Smooth muscle cell (in vitro differentiated cells): ENCODE measurements around the gene SACS. TPM values are rescaled to one million over a fixed set of nuclear protein-coding genes. Genes with fewer than 3 reads are reported as not detected.

Experiments used
- DNase-seq: peaks from one replicate; lab custom pipeline; 2025; ENCODE audit not compliant: unreplicated experiment; lab: John Stamatoyannopoulos, UW
- H2AFZ ChIP-seq: fragments of 200-600 bp; sonication (generic); 2 replicates; pipeline ENCODE4 v1.6.0; 2016; ENCODE audit warnings: antibody characterized with exemption, low read depth, mild to moderate bottlenecking
- H3F3A ChIP-seq: fragments of 200-600 bp; sonication (generic); 2 replicates; pipeline ENCODE4 v1.6.0; 2017; ENCODE audit warnings: antibody characterized with exemption, low read depth
- H3K27ac ChIP-seq: fragments of 200-600 bp; sonication (generic); 2 replicates; pipeline ENCODE4 v1.5.1; 2016; ENCODE audit warnings: low read depth, mild to moderate bottlenecking
- H3K27me3 ChIP-seq: fragments of 200-600 bp; sonication (generic); 2 replicates; pipeline ENCODE4 v1.6.1; 2016; ENCODE audit warnings: low read depth, mild to moderate bottlenecking
- H3K36me3 ChIP-seq: fragments of 200-600 bp; sonication (generic); 2 replicates; pipeline ENCODE4 v1.5.1; 2016; ENCODE audit warnings: low read depth
- H3K4me1 ChIP-seq: fragments of 200-600 bp; sonication (generic); 2 replicates; pipeline ENCODE4 v1.5.1; 2016; ENCODE audit warnings: low read depth
- H3K4me2 ChIP-seq: fragments of 200-600 bp; sonication (generic); 2 replicates; pipeline ENCODE4 v1.6.0; 2016; ENCODE audit warnings: mild to moderate bottlenecking
- H3K4me3 ChIP-seq: fragments of 200-600 bp; sonication (generic); 2 replicates; pipeline ENCODE4 v1.5.1; 2016; ENCODE audit warnings: mild to moderate bottlenecking
- H3K79me2 ChIP-seq: fragments of 200-600 bp; sonication (generic); 2 replicates; pipeline ENCODE4 v1.6.0; 2016; ENCODE audit warnings: low read depth, mild to moderate bottlenecking
- H3K9ac ChIP-seq: fragments of 200-600 bp; sonication (generic); 2 replicates; pipeline ENCODE4 v1.6.0; 2016; ENCODE audit warnings: low read depth
- H3K9me3 ChIP-seq: fragments of 200-600 bp; sonication (generic); replicated peaks from 2 replicates; pipeline ENCODE4 v1.5.1; 2016; ENCODE audit warnings: low read depth
- H4K20me1 ChIP-seq: fragments of 200-600 bp; sonication (generic); 2 replicates; pipeline ENCODE4 v1.6.0; 2016; ENCODE audit warnings: low read depth
- WGBS: methylation state at CpG from one replicate; pipeline ENCODE4 v1.1.7; 2016; ENCODE audit warnings: low lambda C conversion rate; 5-methylcytosine and 5-hydroxymethylcytosine counted together
- polyA plus RNA-seq: library from polyadenylated mRNA; unstranded; fragments of >200 nt; fragmentation: Nextera tagmentation; extraction: Ambion mirVana; gene quantifications from 2 replicates; pipeline ENCODE4 v1.2.1, GENCODE V29; 2016
- total RNA-seq: library from RNA; depleted of rRNA; stranded (reverse); fragments of >200 nt; gene quantifications from 2 replicates; pipeline ENCODE4 v1.2.3, GENCODE V29; 2014
- TF ChIP-seq, protein P1 (sequence below): fragments of 200-600 bp; sonication (generic); IDR thresholded peaks from 2 replicates; pipeline ENCODE4 v1.5.1; 2017; ENCODE audit warnings: borderline replicate concordance, mild to moderate bottlenecking, antibody characterized with exemption; ENCODE audit not compliant: insufficient read depth, poor library complexity, severe bottlenecking

Gene SACS
- total and polyA plus RNA-seq, 2 experiments from 2014 or later, result 4.4 to 40.9 TPM

DNA sequence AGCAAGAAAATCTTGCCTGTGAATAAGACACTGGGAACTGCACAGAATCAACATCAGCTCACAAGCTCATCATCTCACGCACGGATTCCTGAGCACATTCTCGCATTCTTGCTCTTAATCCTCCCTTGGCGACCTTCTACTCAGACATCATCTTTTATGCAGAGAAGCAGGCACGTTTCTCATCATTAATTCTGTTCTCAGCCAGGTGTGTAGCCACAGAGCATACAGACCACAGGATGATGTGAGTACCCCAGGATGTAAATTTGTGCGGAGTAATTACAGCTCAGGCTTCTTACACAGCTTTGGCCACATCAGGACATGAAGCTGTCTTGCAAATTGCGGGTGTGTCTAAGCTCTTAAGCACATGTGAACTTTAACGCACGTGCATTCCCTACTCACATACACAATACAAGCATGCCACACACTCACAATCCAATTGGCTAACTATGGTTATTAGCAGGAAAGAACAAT is 36.5 kb upstream of the SACS start:
- 19% methylated on average over 9 of the region's 9 CpGs for WGBS
- peak overlapping the region; percentile 86 for H2AFZ ChIP-seq
- TF ChIP-seq, protein P1, sequence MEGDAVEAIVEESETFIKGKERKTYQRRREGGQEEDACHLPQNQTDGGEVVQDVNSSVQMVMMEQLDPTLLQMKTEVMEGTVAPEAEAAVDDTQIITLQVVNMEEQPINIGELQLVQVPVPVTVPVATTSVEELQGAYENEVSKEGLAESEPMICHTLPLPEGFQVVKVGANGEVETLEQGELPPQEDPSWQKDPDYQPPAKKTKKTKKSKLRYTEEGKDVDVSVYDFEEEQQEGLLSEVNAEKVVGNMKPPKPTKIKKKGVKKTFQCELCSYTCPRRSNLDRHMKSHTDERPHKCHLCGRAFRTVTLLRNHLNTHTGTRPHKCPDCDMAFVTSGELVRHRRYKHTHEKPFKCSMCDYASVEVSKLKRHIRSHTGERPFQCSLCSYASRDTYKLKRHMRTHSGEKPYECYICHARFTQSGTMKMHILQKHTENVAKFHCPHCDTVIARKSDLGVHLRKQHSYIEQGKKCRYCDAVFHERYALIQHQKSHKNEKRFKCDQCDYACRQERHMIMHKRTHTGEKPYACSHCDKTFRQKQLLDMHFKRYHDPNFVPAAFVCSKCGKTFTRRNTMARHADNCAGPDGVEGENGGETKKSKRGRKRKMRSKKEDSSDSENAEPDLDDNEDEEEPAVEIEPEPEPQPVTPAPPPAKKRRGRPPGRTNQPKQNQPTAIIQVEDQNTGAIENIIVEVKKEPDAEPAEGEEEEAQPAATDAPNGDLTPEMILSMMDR, result no peak
- no peaks in the 10 kb centered on the region for H3K9me3 ChIP-seq
- H3K4me3 ChIP-seq, result no peak overlapping the region
- peaks cover 27% of the 10 kb centered on the region for H3K4me1 ChIP-seq
- H3K36me3 ChIP-seq, result no peaks in the 10 kb centered on the region
- peak overlapping the region; percentile 42 for H3K27ac ChIP-seq
- H3K4me2 ChIP-seq, result peak overlapping the region; percentile 75
- DNase-seq, result no peak
- no peaks in the 10 kb centered on the region for H4K20me1 ChIP-seq
- H3K9ac ChIP-seq, result no peak overlapping the region
- H3K27me3 ChIP-seq, result no peaks in the 10 kb centered on the region
- peaks cover 16% of the 10 kb centered on the region for H3F3A ChIP-seq
- no peaks in the 10 kb centered on the region for H3K79me2 ChIP-seq

DNA sequence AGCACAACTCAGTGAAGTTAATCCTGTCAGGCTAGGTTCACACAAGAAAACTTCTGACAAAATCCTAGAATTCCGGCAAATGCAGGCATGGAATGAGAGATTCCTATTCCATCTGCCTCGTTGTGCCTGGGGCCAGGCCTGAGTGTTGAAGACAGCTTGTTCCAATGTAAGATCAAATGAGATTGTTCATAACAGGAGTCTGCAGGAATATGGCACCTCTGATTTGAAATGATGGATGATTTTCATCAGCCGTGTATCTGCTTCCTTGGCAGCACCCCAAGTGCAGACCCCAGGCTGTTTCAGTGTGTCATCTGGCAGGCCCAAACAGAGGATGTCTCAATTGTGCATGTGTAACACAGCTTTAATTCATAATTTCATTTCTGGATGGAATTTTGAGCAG is 35.3 kb upstream of the SACS start:
- no peak for DNase-seq
- 72% methylated on average over 3 of the region's 3 CpGs for WGBS
- Histone ChIP-seq H3K4me2 (no peak overlapping the region), H3K27ac (no peak overlapping the region), H3K27me3 (no peaks in the 10 kb centered on the region), H4K20me1 (no peaks in the 10 kb centered on the region), H3K4me1 (peaks cover 27% of the 10 kb centered on the region), H3K9me3 (no peaks in the 10 kb centered on the region), H3K36me3 (no peaks in the 10 kb centered on the region), H2AFZ (no peak overlapping the region), H3K9ac (no peak overlapping the region), H3F3A (peaks cover 16% of the 10 kb centered on the region), H3K79me2 (no peaks in the 10 kb centered on the region), H3K4me3 (no peak overlapping the region)
- TF ChIP-seq, protein P1, result no peak

DNA sequence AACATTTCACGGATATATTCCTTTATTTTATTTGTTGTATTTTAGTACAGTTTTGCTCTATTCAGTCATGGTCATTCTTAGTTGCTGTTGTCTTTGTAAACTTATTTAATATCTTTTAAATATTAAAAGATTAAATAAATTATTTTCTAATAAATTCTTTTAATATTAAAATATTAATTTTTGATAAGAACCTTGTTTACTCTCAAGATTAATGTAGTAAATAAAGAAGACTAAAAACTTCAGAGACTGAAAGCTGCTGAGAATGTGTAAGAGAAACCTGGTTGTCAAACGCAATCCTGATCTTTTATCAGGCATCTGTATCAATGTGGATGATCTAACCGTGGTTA is 34.4 kb upstream of the SACS start:
- WGBS, result 90% methylated on average over 3 of the region's 3 CpGs
- TF ChIP-seq, protein P1, result no peak
- H2AFZ ChIP-seq, result no peak overlapping the region
- no peak overlapping the region for H3K27ac ChIP-seq
- no peaks in the 10 kb centered on the region for H4K20me1 ChIP-seq
- H3K4me2 ChIP-seq, result no peak overlapping the region
- DNase-seq, result no peak
- H3K4me1 ChIP-seq, result peaks cover 27% of the 10 kb centered on the region
- peaks cover 16% of the 10 kb centered on the region for H3F3A ChIP-seq
- H3K9ac ChIP-seq, result no peak overlapping the region
- no peaks in the 10 kb centered on the region for H3K79me2 ChIP-seq
- no peaks in the 10 kb centered on the region for H3K27me3 ChIP-seq
- H3K4me3 ChIP-seq, result no peak overlapping the region
- H3K36me3 ChIP-seq, result no peaks in the 10 kb centered on the region
- H3K9me3 ChIP-seq, result no peaks in the 10 kb centered on the region
